HUES6 (cell line): ENCODE measurements around the gene PBX2.

Experiments used
- H3K27ac ChIP-seq: 2 replicates; pipeline ENCODE4 v1.7.0; 2013; ENCODE audit warnings: low read depth, mild to moderate bottlenecking, low read length, inconsistent platforms
- H3K27me3 ChIP-seq: 2 replicates; pipeline ENCODE4 v1.6.1; 2013; ENCODE audit warnings: low read length; ENCODE audit not compliant: control insufficient read depth, insufficient read depth
- H3K36me3 ChIP-seq: 2 replicates; pipeline ENCODE4 v1.6.1; 2013; ENCODE audit warnings: low read length; ENCODE audit not compliant: control insufficient read depth, insufficient read depth
- H3K4me1 ChIP-seq: 2 replicates; pipeline ENCODE4 v1.6.1; 2013; ENCODE audit warnings: low read length; ENCODE audit not compliant: control insufficient read depth, insufficient read depth
- H3K4me3 ChIP-seq: 2 replicates; pipeline ENCODE4 v1.5.1; 2013; ENCODE audit warnings: low read depth, low read length
- H3K9ac ChIP-seq: one replicate; pipeline ENCODE4 v1.6.1; 2013; ENCODE audit warnings: mild to moderate bottlenecking, low read length
- H3K9me3 ChIP-seq: 2 replicates; pipeline ENCODE4 v1.6.1; 2013; ENCODE audit warnings: low read depth, low read length; ENCODE audit not compliant: control insufficient read depth, insufficient read depth

PBX2 gene

DNA sequence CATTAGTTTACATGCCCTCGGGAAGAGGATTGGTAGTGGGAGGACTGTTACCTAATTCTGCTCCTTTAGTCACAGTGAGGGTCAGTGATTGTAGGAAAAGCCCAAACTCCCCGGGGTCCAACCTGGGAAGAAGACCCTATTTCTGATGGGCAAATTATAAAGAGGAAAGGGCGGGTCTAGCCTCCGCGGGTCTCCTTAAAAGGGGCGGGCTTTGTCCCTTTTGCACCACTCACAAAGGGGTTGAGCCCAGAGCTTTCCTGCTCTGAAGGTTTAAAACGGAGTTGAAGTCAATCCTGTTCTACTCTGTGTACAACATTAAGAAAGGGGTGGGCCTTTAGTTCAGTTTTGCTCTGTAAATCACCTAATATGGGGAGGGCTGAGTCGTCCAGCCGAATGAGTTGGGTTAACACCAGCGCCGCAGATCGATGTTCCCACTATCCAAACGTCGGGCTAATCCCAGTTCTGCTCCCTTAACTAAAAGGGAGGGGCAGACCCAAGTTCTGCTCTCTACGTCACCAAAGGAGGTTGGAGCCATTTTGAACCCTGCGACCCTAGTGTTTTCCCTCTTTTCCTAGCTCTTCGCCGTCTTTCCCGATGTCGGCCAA, 12.7 kb downstream of the PBX2 start:
- H3K4me1 ChIP-seq = peaks cover 35% of the 10 kb centered on the region; the same call in 1 of the 2 replicates
- no peaks in the 10 kb centered on the region for H3K27me3 ChIP-seq
- peak overlapping the region; percentile 89 for H3K9ac ChIP-seq
- peaks cover 23% of the 10 kb centered on the region for H3K36me3 ChIP-seq
- no peaks in the 10 kb centered on the region for H3K9me3 ChIP-seq
- peak overlapping the region; percentile 91 for H3K27ac ChIP-seq
- peak overlapping the region; percentile 90 for H3K4me3 ChIP-seq

DNA sequence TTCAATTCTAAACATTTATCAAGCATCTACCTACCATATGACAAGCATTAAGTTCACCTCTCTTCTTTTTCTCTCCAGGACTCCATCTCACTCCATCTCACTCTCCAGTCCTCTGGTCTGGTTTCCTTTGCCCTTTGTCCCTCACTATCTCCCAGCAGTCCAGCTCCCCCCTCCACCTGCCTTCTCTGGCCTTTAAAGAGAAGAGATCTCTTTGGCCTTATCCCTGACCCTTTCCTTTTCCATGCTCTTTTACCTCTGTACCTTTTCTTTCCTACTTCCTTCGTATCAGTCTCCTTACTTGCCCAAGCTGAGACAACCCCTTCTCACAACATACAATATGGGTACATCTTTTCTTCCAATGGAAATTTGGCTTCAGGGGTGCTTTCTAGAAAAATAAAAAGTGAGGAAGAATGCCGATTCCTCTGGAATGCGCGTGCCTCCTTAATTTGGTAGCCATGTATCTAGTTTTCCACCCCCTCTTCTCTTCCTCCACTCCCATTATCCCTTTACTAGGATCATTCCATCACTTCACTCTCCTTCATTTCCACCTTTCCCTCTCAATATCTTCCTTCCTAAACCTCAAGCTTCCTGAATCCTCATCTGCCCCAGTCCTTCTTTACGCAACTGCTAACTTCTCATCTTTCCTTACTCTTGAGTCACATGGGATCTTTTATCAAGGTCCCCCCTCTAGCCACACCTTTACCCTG, 13.4 kb downstream of the PBX2 start:
- peaks cover 21% of the 10 kb centered on the region for H3K36me3 ChIP-seq
- no peaks in the 10 kb centered on the region for H3K27me3 ChIP-seq
- peak overlapping the region; percentile 89 for H3K9ac ChIP-seq
- H3K4me1 ChIP-seq = peaks cover 35% of the 10 kb centered on the region; the same call in 1 of the 2 replicates
- H3K4me3 ChIP-seq = peak overlapping the region; percentile 90
- no peaks in the 10 kb centered on the region for H3K9me3 ChIP-seq
- peak overlapping the region; percentile 91 for H3K27ac ChIP-seq

DNA sequence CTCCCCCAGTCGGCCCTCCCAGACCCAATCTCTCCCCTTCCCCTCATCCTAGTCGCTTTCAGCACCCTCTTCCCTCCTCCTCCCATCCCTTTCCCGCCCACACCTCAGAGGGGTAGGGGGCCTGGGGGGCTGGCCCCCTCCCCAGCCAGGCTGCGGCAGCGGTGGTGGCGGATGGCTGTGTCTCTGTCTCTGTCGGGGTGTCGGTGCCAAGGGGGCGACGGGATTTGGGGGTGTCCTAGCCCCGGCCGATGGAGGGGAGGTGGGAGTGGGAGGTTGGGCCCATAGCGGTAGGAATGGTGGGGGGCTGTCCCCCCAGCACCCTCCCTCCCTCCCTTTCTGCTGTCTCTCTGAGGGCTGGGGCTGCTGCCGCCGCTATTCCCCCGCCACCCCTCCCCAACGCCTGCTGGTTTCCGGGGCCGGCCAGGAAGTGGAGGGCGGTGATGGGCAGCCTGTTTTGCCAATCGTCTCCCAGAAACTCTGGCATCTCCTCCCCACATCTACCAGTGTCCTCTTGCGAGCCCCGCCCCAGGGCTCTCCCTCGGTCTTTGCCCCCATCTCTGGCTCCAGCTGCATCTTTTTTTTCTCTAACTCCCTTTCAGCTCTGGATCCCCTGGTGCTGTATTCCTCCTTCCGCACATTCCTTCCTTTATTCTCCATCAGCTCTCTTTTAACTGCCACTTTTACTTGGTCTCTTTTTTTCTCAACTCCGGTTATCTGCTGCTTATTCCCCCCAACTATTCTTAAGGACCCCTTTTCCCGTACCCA, 14.1 kb downstream of the PBX2 start, which contains the start of gene AGPAT1:
Gene AGPAT1 (minus strand): TSS at position 374 of the 765 bp plus-strand sequence. CDS start 4,588 bp downstream, outside the sequence.
- peak within 1 kb of the TSS; percentile 91 for H3K27ac ChIP-seq
- H3K4me3 ChIP-seq = peak within 1 kb of the TSS; percentile 90
- peaks cover 35% of the 10 kb centered on the region; the same call in 1 of the 2 replicates for H3K4me1 ChIP-seq
- H3K27me3 ChIP-seq = no peaks in the 10 kb centered on the region
- H3K9me3 ChIP-seq = no peaks in the 10 kb centered on the region
- H3K9ac ChIP-seq = peak within 1 kb of the TSS; percentile 89
- H3K36me3 ChIP-seq = peaks cover 20% of the 10 kb centered on the region

DNA sequence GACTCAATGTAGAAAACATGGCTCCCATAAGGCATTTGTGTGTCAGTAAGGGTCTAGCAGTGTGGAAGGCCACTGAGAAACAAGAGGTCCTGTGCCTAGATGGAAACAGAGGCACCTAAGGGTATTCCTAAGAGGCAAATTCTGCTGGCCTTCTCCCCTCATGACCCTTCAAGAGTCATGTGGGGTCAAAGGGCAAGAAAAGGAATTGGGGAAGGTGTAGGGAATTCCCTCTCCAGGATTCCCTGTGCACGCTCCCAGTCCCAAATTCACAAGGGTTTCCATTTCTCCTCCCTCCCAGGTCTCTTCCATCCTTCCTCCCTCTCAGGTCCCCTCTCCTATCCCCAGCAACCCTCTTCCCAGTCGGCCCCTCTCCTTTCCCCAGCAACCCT, 14.7 kb downstream of the PBX2 start:
- no peaks in the 10 kb centered on the region for H3K9me3 ChIP-seq
- H3K4me3 ChIP-seq = peak overlapping the region; percentile 90
- 0 out of 2 replicates have a peak overlapping the region, but pooled peaks have one; percentile 48 for H3K27ac ChIP-seq
- peaks cover 22% of the 10 kb centered on the region for H3K36me3 ChIP-seq
- H3K9ac ChIP-seq = peak overlapping the region; percentile 88
- peaks cover 35% of the 10 kb centered on the region; the same call in 1 of the 2 replicates for H3K4me1 ChIP-seq
- H3K27me3 ChIP-seq = no peaks in the 10 kb centered on the region

DNA sequence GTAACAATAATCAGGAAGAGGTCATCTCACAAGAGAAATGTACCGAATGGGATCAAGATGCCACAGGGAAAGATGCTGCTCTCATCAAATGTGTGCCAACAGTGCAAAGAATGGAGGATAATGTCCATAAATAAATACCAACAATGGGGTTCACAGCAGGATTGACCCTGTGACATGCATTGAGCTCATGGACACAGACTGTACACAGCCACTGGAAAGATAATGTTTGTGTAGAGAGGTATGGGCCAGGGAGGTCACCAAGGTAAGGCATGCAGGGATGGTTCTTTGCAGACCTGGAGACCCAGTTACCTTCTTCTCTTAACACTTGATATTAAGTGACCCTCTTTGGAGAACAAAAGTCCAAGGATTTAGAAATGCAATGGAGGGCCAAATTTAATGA, 15.6 kb downstream of the PBX2 start:
- H3K4me1 ChIP-seq = peaks cover 35% of the 10 kb centered on the region; the same call in 1 of the 2 replicates
- H3K27ac ChIP-seq = no peak overlapping the region
- H3K9me3 ChIP-seq = no peaks in the 10 kb centered on the region
- no peak overlapping the region; the same call in 1 of the 2 replicates for H3K4me3 ChIP-seq
- H3K27me3 ChIP-seq = no peaks in the 10 kb centered on the region
- no peak overlapping the region for H3K9ac ChIP-seq
- peaks cover 24% of the 10 kb centered on the region for H3K36me3 ChIP-seq

DNA sequence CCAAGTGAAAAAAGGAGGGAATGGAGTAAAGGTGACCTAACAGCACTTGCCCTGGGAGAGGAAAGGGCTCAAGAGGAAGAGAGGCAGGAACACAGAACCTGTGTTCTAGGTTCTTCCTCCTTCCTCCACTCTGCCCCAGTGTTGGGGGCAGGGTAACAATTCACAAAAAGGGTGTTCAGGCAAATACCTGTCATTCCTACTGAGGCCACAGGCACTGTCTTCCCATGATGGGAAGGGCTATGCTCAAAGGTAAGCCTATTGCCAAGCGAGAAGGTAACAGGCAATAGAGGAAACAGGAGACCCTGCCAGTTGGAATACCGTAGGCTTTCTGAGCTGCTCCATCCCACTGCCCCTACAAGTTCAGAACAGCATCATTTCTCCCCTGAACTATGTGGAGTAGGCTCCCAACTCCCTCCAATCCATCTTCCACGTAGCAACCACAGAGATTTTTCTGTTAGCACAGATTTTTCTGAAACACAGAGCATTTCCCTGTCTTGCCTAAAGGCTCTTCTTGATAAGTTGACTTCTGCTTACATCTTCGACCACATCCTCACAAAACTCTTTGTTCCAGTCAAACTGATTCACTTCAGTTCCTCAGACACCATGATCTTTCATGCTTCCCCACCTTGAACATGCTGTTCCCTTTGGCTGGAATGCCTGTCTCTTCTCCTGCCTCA, 16.8 kb downstream of the PBX2 start:
- H3K36me3 ChIP-seq = peaks cover 36% of the 10 kb centered on the region
- H3K4me3 ChIP-seq = no peak overlapping the region
- peaks cover 29% of the 10 kb centered on the region; the same call in 1 of the 2 replicates for H3K4me1 ChIP-seq
- peak overlapping the region; percentile 40 for H3K9ac ChIP-seq
- H3K9me3 ChIP-seq = no peaks in the 10 kb centered on the region
- H3K27me3 ChIP-seq = no peaks in the 10 kb centered on the region
- H3K27ac ChIP-seq = no peak overlapping the region

DNA sequence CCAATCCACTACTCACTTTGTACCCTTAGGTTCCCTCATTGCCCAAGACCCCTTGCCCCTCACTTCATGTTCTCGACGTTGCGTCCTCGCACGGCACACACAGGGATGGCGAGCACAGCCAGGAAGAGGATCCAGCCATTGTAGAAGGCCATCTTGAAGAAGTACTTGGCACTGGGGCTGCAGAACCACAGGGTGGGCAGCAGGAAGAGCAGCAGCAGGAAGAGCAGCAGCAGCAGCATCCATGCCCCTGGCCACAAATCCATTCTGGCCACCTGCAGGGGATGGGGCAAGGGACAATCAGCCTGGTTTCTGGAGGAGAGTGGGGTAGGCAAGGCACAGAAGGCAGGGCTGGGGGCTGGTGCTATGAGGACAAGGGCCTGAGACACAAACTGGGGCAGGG, 18.8 kb downstream of the PBX2 start:
- Histone ChIP-seq H3K9me3 (no peaks in the 10 kb centered on the region), H3K27ac (no peak overlapping the region), H3K4me3 (no peak overlapping the region), H3K36me3 (peaks cover 49% of the 10 kb centered on the region), H3K9ac (no peak overlapping the region), H3K4me1 (peaks cover 30% of the 10 kb centered on the region; the same call in 1 of the 2 replicates), H3K27me3 (no peaks in the 10 kb centered on the region)

DNA sequence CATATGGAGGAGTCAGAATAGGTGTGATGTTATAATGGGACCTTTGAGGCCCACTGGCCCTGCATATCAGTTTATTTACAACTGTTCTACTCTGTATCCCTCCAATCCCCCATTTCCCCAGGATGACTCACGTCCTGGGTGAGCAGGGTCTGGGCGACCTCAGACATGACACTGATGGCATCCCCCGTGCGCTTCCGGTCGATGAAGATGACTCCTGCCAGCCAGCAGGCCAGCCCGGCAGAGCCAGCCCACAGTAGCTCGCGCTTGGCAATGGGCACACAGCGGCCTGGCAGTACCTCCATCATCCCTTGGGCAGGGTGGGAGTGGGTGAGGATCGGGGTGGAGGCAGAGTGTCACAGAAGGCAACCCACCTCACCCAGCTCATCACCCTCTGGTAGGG, 19.7 kb downstream of the PBX2 start:
- Histone ChIP-seq H3K9me3 (no peaks in the 10 kb centered on the region), H3K4me3 (no peak overlapping the region), H3K27me3 (no peaks in the 10 kb centered on the region), H3K36me3 (peaks cover 49% of the 10 kb centered on the region), H3K4me1 (peaks cover 29% of the 10 kb centered on the region; the same call in 1 of the 2 replicates), H3K27ac (no peak overlapping the region), H3K9ac (no peak overlapping the region)

DNA sequence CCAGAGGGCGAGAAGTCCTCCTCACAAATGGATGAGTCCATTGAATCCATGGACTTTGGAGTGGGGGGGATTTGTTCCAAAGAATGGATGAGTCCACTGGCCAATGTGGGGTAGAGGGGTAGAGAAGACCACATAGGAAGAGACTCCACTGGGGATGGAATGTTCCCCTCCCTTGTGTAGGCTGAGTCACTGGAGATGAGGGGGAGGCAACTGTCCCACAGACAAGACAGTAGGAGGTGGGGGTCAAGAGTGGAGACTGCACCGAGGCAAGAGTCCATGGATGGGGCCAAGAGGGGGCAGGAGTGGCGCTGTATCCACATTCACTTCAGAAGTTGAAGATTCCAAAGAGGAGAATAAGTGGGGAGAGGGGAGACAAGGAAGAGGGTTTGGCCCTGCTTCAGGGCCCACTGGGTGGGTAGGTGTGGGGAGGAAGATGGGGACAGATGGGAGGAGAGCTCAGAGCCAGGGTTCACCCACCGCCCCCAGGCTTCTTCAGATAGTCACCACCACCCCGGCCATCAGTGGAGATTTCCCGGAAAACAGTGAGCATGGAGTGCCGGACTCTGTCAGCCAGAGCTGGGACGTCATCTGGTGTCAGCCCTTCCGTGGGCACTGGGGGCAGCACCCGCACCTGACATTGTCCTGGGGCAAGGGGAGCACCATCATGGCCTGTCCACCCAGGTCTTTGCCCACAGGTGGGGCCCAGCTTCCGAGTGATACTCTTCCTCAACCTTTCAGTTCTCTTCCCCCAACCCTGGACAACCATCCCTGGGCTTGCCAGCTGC, 21.0 kb downstream of the PBX2 start:
- H3K9ac ChIP-seq = no peak overlapping the region
- H3K27ac ChIP-seq = no peak overlapping the region
- H3K4me3 ChIP-seq = no peak overlapping the region
- H3K27me3 ChIP-seq = no peaks in the 10 kb centered on the region
- H3K36me3 ChIP-seq = peaks cover 53% of the 10 kb centered on the region
- H3K9me3 ChIP-seq = no peaks in the 10 kb centered on the region
- peaks cover 20% of the 10 kb centered on the region; the same call in 1 of the 2 replicates for H3K4me1 ChIP-seq

DNA sequence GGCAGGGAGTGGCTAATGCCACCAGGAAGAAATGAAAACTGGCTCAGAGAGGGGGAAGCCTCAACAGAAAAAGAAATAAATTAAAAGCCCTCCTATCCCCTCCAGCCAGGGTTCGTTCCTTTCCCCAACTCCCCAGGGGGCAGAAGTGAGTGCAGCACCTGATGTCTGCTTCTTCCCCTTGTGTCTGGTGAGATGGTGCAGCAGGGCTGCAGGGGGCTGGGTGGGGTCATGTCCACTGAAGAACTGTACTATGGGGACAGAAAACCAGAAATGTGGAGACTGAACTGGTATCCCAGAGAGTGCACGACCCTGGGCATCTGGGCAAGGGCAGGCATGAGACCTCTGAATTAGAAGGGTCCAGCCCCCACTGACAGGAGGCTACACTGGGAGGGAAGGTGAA, 21.7 kb downstream of the PBX2 start:
- H3K27ac ChIP-seq = no peak overlapping the region

More for the DNA sequence above, 21.7 kb downstream of the PBX2 start:
- no peak overlapping the region for H3K9ac ChIP-seq
- no peaks in the 10 kb centered on the region for H3K27me3 ChIP-seq
- no peak overlapping the region for H3K4me3 ChIP-seq
- H3K9me3 ChIP-seq = no peaks in the 10 kb centered on the region
- peaks cover 51% of the 10 kb centered on the region for H3K36me3 ChIP-seq
- peaks cover 15% of the 10 kb centered on the region; the same call in 1 of the 2 replicates for H3K4me1 ChIP-seq
